NCI-H2227 (cell line): ENCODE data around the gene CREB3L1.
A peak's percentile ranks its signal among the peaks of the same experiment; 100 is the strongest.
"Not testable (repeated sequence)": the region's sequence is repeated elsewhere in the genome, so short reads cannot be mapped to it uniquely, and the experiment has no call there.

Source experiments
- DNase-seq: peaks from one replicate; lab custom pipeline; 2025; ENCODE audit not compliant: unreplicated experiment; lab: John Stamatoyannopoulos, UW

The CREB3L1 gene

GRCh38 chr11:46248289-46249102 is 29.0 kb upstream of the CREB3L1 start:
- DNase-seq, result no peak

GRCh38 chr11:46249103-46249937 is 28.1 kb upstream of the CREB3L1 start:
- peak; percentile 84 for DNase-seq

- no peak for DNase-seq
Observed at GRCh38 chr11:46249938-46250744, 27.3 kb upstream of the CREB3L1 start.

- no peak for DNase-seq
Observed at GRCh38 chr11:46250745-46251052, 26.8 kb upstream of the CREB3L1 start.

- DNase-seq, result no peak
Observed at GRCh38 chr11:46251954-46252353, 25.5 kb upstream of the CREB3L1 start.

- peak; percentile 70 for DNase-seq
Observed at GRCh38 chr11:46252373-46252914, 25.0 kb upstream of the CREB3L1 start.

- DNase-seq, result no peak
Observed at GRCh38 chr11:46253258-46254132, 24.0 kb upstream of the CREB3L1 start.

- no peak for DNase-seq
Observed at GRCh38 chr11:46254133-46254491, 23.4 kb upstream of the CREB3L1 start.

- no peak for DNase-seq
Observed at GRCh38 chr11:46256540-46257001, 20.9 kb upstream of the CREB3L1 start.

GRCh38 chr11:46259347-46259746 is 18.1 kb upstream of the CREB3L1 start:
- not testable (repeated sequence) for DNase-seq

- DNase-seq, result peak; percentile 87
Observed at GRCh38 chr11:46259971-46260560, 17.4 kb upstream of the CREB3L1 start.

- no peak for DNase-seq
Observed at GRCh38 chr11:46263120-46263519, 14.3 kb upstream of the CREB3L1 start.

- DNase-seq, result no peak
Observed at GRCh38 chr11:46264030-46264429, 13.4 kb upstream of the CREB3L1 start.

- DNase-seq, result peak; percentile 45
Observed at GRCh38 chr11:46264976-46265375, 12.5 kb upstream of the CREB3L1 start.

- DNase-seq, result no peak
Observed at GRCh38 chr11:46265764-46266163, 11.7 kb upstream of the CREB3L1 start.

GRCh38 chr11:46267930-46268329 is 9.5 kb upstream of the CREB3L1 start:
- DNase-seq, result no peak

GRCh38 chr11:46270684-46271083 is 6.8 kb upstream of the CREB3L1 start:
- no peak for DNase-seq

- no peak for DNase-seq
Observed at GRCh38 chr11:46271407-46271806, 6.1 kb upstream of the CREB3L1 start.

- no peak for DNase-seq
Observed at GRCh38 chr11:46271875-46272815, 5.3 kb upstream of the CREB3L1 start.
